ENCODE data around the gene DEDD2.
"Not testable (repeated sequence)": the region's sequence is repeated elsewhere in the genome, so short reads cannot be mapped to it uniquely, and the experiment has no call there.

The DEDD2 gene, protein sequence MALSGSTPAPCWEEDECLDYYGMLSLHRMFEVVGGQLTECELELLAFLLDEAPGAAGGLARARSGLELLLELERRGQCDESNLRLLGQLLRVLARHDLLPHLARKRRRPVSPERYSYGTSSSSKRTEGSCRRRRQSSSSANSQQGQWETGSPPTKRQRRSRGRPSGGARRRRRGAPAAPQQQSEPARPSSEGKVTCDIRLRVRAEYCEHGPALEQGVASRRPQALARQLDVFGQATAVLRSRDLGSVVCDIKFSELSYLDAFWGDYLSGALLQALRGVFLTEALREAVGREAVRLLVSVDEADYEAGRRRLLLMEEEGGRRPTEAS

DNA sequence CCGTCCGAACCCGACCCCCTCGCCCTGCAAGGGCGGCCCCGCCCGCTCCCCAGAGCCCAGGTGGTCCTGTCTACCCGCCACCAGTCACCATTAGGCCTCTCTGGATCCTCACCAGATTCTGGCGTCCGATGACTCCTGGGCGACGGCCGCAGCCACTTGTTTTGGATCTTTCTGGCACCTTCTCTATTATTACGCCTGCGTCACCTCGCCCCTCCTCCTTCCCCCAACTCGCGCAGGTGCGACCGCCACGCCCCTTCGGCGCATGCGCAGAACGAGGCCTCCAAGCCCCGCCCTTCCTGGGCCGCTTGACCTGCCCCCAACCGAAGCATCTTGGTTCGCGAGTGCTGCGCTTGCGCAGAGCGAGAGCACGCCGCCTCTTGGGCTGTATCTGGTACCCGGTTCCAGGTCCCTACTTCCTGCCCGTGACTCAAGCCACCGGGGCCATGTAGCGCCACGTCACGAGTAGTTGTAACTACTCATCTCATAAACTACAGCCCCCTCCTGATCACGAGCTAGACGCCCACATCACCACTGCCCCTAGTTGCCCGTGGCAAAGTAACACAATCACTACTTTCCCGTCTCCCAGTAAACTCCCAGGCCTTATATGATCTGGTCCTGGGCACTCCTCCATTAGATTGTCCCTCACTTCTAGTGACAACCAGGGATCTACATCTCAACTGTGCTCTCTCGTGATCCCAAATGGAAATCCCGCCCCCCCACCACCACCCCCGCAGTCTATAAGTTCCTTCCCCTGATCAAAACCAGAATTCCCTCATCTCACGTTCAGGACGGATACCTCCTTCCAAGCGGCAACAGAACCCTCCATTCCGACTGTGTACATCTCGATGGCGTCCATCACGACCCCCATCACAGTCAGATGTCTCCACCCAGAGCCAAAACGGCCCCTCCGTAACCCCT is at the start of gene DEDD2:
Gene DEDD2 (minus strand): TSS at position 158 of the 918 bp plus-strand sequence. CDS start 670 bp downstream, outside the sequence.
- DNase-seq (ENCODE audit: low spot score), result peak; percentile 99

DNA sequence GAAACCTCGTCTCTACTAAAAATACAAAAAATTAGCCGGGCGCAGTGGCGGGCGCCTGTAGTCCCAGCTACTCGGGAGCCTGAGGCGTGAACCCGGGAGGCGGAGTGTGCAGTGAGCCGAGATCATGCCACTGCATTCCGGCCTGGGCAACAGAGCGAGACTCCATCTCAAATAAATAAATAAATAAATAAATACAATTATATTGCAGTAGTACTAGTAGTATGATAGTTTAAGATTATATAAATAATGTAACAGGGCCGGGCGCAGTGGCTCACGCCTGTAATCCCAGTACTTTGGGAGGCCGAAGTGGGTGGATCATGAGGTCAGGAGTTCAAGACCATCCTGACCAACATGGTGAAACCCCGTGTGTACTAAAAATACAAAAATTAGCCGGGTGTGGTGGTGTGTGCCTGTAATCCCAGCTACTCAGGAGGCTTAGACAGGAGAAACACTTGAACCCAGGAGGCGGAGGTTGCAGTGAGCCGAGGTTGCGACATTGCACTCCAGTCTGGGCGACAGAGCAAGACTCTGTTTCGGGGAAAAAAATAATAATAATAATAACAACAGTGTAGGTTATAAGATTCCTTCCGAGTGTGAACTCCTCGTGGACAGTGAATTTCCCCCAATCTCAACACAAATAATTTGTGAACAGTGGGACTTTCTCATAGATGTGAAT is 49.6 kb upstream of the DEDD2 start:
- not testable (repeated sequence) for DNase-seq (ENCODE audit: low spot score)

DNA sequence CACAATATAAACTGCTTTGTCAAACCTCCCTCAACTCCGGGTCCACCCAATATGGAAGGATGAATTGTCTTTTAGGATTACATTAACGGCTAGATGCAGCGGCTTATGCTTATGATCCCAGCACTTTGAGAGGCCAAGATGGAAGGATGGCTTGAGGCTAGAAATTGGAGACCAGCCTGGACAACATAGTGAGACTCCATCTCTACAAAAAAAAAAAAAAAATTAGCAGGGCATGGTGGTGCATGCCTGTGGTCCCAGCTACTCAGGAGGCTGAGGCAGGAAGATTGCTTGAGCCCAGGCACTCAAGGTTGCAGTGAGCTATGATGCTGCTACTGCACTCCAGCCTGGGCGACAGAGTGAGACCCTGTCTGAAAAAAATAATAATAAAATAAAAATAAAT is 48.6 kb upstream of the DEDD2 start:
- DNase-seq (ENCODE audit: low spot score), result not testable (repeated sequence)

DNA sequence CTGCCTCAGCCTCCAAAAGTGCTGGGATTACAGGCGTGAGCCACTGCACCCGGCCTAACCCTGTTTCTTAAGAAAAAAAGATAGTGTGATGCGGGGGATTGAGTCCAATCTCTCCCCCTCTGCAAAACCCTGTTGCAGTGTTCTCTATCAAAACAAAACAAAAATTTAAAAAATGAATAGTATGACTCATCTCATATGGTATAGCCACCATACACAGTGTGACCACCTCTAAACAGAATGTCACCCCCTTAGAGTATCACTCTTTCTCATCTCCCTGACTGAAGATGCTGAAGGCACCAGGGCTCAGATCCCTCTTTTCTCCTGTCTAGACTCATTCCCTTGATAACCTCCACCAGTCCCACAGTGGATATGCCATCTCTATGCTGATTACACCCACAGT is 44.3 kb upstream of the DEDD2 start:
- no peak for DNase-seq (ENCODE audit: low spot score)

DNA sequence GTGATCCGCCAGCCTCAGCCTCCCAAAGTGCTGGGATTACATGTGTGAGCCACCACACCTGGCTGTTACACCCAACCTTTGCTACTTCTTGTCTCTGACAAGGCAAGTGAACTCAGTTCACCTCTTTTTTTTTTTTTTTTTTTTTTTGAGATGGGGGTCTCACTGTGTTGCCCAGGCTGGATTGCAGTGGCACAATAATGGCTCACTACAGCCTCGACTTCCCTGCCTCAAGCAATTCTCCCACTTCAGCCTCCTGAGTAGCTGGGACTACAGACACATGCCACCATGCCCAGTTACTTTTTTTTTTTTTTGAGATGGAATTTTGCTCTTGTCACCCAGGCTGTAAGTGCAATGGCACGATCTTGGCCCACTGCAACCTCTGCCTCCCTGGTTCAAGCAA is 40.4 kb upstream of the DEDD2 start:
- not testable (repeated sequence) for DNase-seq (ENCODE audit: low spot score)

DNA sequence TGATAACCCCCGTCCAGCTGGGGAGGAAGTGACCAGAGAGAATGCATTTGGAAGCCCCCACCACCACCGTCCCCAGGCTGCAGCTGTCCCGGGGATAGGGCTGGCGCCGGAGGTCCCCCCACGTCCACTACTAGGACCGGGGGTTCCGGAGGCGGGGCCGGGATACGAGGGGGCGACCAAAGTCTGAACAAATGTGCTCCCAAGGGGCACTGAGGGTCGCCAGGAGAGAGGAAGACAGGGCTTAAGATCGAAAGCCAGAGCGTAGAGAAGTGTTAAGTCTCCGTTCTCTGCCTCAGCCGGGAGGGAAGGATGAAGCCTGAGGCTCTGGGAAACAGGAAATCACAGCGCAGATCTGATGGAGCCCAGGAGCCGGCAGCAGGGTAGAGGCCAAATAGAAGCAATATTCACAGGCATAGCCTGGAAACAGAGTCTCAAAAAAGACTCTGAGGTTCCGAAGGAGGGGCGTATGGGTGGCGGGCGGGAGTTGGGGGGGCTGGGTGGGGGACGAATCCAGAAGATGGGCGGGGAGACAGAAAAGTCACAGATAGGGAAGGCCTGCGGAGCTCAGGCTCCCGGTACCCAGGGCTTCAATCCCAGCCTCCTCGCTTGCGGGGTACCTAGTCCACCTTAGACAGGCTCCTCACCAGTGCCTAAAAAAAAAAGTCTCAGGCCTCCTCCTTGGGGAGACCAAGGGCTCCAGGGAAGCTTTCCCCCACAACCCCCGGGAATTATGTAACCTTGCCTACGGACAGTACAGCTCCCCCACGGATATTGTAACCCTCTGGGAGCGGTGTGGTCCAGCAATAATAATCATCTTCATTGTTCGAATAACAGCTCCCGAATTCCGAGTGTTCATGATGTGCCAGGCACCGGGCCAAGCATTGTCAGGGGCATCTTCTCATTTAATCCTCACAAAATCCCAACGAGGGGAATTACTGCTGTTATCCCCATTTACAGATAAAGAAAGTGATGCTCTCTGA is 38.6 kb upstream of the DEDD2 start:
- peak; percentile 78 for DNase-seq (ENCODE audit: low spot score)

DNA sequence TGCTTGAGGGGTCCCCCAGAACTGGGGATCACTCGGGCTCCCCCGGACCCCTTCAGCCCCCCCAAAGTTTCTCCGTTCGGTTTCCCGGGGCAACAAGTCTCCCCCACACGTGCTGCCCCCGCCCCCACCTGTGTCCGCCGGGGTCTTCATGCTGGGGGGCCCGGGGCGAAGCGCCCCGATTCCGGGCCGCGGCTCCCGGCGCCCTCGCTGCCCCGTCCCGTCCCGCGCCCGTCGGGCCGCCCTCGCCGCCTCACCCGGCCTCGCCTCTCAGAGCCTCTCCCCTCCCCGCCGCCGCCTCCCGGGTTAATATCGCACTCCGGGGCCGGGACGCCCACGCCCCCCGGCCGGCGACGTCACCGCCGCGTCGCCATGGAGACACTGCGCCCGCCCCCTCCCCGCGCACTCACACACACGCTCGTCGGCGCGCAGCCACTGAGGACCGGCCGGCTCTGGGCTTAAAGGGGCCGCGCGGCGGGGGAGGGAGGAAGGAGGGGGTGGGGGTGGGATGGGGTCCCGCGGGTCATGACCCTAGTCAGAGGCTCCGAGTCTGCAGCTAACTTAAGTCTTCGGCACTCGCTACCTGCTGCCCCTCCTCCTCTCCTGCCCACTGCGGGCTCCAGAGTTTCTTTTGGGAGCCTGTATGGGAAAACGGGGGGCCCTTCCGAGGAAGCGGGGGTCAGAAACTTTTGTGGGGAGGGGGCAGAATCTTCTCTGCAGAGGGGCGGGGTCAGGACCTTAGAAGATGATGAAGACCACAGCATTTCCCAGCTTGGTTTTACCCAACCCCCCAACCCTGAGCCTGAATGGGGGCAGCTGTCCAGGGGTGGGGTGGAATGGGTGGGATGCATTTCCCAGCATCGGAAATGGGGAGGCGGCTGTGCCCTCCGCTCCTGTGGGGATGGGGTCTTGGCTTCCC is 37.6 kb upstream of the DEDD2 start, which contains the start of gene ERF:
Gene ERF (minus strand): TSS at position 279 of the 916 bp plus-strand sequence. CDS start 129 bp downstream, at position 150.
- DNase-seq (ENCODE audit: low spot score), result peak; percentile 97

DNA sequence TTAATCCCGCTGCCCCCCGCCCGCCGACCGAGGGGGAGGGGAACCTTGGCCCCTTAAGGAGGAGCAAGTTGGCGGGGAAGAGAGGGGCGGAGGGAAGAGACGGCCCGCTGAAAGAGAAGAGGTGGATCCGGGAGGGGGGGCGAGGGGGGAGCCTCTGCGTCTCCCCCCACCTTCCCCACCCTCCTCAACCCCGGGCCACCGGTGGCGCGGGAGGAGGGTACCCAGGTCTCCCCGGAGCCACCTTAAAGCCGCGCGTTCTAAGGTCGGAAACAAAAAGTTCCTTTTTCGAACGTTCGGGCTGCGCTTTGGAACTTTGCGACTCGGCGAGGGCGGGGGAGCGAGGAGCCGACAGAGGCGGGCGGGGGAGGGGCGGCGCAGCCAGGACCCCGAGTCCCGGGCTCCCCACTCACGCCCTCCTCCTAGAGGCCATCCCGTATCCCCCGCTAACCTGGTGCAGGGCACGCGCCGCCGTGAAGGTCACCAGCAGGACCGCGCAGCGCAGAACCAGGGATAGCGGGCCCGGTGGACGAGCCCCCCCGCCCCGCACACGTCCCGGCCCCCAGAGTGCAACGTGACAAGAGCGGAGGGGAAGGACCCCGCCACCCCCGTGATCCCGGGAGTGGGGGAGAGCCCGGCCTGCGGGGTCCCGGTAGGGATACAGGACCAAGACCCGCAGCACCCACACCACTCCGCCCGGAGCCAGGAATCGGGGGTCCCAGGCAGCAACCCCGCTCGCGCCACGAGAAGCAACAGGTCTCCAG is 36.8 kb upstream of the DEDD2 start:
- DNase-seq (ENCODE audit: low spot score), result peak; percentile 83

DNA sequence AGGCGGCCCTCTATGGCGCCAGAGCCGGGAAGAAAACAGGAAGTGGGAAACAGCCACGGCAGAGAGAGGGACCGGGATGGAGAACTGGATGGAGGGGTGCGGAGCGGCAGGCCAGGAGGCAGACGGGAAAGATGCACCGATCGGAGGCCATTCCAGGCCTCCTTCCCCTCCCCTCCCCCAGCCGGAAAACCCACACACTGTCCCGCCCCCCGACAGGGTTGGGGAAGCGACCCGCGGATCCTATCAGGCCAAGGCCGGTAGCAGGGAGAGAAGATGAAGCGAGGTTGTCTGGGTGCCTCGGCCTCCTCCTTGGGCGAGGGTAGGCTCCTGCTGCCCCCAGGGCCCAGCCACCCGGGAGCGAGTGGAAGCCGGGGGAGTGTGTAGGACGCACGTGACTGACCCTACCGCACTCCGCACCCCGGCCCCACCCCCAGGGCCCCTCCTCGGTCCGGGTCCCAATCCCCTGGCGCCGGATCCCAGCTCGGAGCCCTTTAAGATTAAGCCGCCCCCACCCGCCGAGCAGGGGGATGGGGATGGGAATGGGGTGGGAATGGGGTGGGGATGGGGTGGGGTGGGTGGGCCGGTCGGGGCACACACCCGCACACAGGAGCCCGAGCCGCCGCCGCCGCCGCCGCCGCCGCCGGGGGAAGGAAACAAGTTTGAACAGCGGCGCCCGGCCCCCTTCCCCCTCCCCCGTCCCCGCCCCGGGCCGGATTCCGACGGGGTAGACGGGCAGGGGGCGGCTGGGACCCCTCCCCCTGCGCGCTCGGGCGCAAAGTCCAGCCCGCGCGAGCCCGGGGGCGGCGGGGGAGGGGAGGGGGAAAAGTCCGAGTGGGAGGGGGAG is 36.0 kb upstream of the DEDD2 start:
- peak; percentile 90 for DNase-seq (ENCODE audit: low spot score)

DNA sequence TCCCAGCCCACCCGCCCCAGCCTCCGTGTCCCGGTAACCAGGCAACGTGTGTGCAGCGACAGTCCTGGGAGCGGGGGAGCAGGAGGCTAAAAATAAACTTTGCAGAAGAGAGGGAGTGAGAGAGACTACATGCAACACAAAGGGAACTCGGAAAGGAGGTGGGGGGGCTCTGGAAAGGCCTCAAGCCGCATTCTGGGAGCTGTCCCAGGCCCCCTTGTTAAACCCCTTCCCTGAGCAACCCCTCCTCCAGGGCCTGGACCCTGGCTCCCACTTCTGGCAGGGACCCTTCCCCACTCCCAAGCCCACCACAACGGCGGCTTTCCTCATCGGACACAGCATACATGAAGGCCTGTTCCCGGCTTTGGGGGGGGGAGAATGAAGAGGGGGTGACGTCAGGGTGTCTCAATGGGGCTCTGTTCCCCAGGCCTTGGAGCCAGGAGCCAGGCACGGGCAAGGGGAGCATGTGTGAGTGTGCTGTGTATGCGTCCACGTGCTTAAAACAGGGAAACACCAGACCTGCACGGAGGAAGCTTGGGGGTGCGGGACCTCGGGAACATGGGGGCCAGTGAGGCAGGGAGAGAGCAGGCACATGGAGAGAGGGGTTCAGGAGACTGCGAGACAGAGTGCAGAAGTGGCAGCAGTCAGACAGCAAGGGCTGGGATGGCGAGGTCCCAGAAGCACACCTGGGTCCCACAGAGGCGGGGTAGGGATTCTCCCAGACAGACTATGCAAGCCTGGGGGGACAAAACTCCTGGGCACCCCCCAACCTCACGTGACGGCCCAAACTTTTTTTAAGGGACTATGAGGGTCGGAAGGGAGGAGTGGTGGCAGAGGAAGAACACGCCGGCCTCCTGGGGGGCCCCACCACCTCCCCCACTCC is 35.1 kb upstream of the DEDD2 start:
- DNase-seq (ENCODE audit: low spot score), result no peak

DNA sequence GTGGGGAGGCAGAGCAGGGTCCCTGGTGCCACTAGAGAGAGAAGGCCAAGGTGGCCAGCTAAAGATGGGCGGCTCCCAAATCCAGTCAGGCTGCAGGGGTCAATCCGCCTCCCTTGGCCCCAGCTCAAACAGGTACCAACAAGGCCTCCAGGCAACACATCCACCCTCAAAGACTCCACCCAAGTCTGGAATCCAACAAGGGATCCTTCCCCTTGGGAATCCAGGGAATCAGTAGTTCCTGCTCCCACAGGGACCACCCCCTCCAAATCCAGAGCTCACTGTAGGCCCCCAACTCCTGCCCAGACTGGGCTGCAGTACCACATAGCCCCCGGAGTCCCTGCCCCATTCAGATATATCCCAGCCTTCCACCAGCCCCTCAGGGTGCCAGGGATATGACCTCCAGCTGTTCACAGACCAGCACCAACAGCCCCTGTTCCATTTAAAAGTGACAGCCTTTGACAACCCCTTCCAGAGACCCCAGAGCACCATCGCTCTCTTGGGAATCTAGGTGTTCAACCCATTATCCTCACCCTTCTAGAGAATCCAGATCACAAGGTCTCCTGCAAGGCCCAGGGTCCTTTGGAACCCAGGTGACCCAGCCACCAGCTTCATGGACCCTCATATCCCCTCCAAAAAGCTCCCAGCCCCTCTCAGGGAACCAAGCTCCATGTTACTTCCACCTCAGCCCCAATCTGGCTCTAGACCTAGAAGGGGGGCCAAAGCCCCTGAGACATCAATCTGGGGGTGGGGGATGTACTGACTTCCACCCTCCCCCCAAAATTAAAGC is 34.3 kb upstream of the DEDD2 start:
- DNase-seq (ENCODE audit: low spot score), result no peak

DNA sequence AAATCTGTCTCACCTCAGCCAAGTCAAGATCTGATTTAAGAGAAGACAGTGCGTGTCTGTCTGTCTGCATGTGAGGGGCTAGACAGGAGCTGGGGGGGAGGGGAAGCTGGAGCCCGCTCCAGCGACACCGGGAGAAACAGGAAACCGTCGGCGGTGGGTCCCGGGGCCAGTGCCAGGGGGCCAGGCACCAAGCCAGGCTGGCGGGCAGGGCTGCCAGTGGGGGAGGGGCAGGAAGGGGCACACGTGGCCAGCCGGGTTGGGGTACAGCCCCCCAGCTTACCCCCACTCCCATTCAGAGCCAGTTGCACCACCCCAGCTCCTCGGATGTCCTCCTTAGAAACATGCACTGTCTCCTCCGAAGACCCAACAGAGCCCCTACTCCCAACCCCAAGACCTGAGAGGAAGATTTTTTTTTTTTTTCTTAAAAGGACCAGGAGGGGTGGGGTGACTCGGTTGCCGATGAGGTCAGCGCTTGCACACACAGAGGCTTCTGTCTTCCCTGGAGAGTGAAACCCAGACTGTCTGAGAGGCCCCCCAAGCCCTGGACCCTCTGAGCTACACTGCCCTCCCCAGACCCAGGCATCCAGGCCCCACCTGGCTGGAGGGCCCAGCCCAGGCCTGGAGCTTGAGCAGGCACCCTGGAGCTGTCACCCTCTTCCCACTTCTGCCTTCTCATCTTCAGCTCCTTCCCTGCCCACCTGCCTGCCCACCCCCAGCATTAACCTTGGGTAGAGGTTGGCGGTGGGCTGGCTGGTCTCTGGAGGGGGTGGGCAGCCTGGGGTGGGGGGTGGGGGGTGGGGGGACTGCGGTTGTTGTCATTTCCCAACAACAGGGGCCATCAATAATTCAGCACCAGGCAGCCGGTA is 33.4 kb upstream of the DEDD2 start:
- DNase-seq (ENCODE audit: low spot score), result no peak

DNA sequence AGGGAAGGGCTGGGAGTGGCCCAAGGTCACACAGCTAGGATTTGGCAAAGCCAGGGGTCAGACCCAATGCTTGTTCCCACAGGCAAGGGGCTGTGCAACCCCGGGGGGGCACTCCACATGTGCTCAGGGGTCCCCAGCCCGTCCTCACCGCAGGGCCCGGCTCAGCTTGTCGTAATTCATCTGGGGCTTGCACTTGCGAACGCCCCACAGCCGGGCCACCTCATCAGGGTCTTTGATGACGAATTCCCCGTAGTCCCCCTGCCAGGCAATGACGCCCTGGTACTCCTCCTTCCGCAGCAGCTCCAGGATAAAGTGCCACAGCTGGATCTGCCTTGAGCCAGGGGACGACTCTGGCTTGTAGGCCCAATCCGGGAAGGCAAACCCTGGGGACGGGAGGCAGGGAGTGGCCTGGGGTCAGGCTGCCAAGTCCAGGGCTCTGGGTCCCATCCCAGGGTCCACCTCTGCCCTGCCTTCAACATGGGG is 32.7 kb upstream of the DEDD2 start:
- no peak for DNase-seq (ENCODE audit: low spot score)

DNA sequence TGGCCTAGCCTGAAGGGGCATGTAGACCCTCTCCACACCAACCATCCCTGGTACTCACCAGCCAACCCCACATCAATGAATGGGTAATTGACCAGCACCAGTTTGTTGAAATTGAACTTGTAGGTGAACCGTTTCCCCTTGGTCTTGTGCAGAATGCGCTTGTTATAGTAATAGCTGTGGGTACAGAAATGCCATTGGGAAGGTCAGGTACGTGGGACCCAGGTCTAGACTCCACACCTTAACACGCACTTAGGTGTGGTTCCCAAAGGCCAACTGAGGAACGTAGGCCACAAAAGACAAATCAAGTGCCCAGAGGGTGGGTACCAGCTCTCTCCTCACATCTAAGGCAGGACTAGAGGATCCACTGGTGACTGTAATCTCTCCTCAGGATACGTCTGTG is 32.3 kb upstream of the DEDD2 start:
- no peak for DNase-seq (ENCODE audit: low spot score)

DNA sequence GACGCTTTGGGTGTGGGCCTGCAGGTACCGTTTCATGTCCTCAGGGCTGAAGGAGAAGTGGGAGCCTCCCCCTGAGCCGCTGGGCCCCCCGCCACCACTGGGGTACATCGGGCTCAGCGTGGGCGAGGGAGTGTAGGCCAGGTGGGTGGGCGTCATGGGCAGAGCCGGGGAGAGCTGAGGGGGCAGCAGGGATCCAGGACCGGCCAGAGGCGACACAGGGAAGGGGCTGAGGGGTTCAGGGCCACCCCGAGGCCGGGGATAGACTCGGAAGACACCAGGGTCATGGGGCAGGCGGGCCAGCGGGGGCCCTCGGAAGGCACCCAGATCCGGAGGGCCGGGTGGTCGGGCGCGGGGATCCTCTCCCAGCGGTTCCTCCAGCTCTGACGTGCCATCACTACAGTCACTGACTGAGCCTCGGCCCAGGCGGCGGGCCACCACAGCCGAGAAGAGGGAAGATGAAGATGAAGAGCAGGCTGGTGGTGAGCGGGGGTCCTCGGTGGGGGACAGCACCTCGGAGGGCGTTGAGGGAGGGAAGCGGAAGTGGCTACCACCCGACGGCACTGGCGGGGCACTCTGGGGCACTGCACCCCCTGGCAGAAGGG is 31.8 kb upstream of the DEDD2 start:
- no peak for DNase-seq (ENCODE audit: low spot score)
